Activated B cell treated with CpG ODN at 0.5 μM for 24 hours (primary cell): ENCODE data around the gene MBNL2. TPM values are rescaled to one million over a fixed set of nuclear protein-coding genes. Genes with fewer than 3 reads are reported as not detected.
A peak's percentile ranks its signal among the peaks of the same experiment; 100 is the strongest.

ENCODE experiments used
- ATAC-seq: fragments of 200-7000 bp; cut with Tn5 transposase; one replicate; pipeline ENCODE4 v1.10.0; 2021; ENCODE audit warnings: low read depth, mild to moderate bottlenecking, moderate library complexity
- CTCF ChIA-PET: fragments of 350-600 bp; sonication (Branson Sonifier 250); formaldehyde crosslinking; loops from one replicate; lab custom pipeline; 2021; ENCODE audit warnings: antibody characterized with exemption; lab: Charles Lee
- POLR2A ChIA-PET: fragments of 350-600 bp; sonication (Branson Sonifier 250); formaldehyde crosslinking; loops from one replicate; lab custom pipeline; 2021; ENCODE audit warnings: antibody characterized with exemption; lab: Charles Lee
- DNase-seq: peaks from one replicate; pipeline ENCODE4 v3.0.0; 2022
- H3K27ac Mint-ChIP-seq: one replicate; pipeline ENCODE4 v1.8.0; 2020; ENCODE audit warnings: mixed read lengths
- H3K27me3 Mint-ChIP-seq: one replicate; pipeline ENCODE4 v1.8.0; 2021; ENCODE audit warnings: mixed read lengths
- H3K36me3 Mint-ChIP-seq: one replicate; pipeline ENCODE4 v1.8.0; 2021; ENCODE audit warnings: low read depth, mixed read lengths
- H3K4me1 Mint-ChIP-seq: one replicate; pipeline ENCODE4 v1.8.0; 2021; ENCODE audit warnings: mixed read lengths
- H3K4me3 Mint-ChIP-seq: one replicate; pipeline ENCODE4 v1.8.0; 2020; ENCODE audit warnings: mild to moderate bottlenecking, mixed read lengths
- H3K9me3 Mint-ChIP-seq: one replicate; pipeline ENCODE4 v1.8.0; 2020; ENCODE audit warnings: mixed read lengths
- intact Hi-C: fragments of 100-400 bp; cut with micrococcal nuclease; formaldehyde crosslinking; loops from one replicate; pipeline ENCODE4 v1.15.1; 2024
- total RNA-seq: library from RNA; stranded (reverse); gene quantifications from 2 replicates; pipeline ENCODE4 v1.2.3, GENCODE V29; 2022
- TF ChIP-seq, protein P1 (sequence below): fragments of 200-600 bp; IDR thresholded peaks from one replicate; pipeline ENCODE4 v1.8.0; 2022; ENCODE audit warnings: antibody characterized with exemption, mild to moderate bottlenecking

MBNL2 gene
- total RNA-seq, 1 donor from 2014 or later = 18.8 TPM

DNA sequence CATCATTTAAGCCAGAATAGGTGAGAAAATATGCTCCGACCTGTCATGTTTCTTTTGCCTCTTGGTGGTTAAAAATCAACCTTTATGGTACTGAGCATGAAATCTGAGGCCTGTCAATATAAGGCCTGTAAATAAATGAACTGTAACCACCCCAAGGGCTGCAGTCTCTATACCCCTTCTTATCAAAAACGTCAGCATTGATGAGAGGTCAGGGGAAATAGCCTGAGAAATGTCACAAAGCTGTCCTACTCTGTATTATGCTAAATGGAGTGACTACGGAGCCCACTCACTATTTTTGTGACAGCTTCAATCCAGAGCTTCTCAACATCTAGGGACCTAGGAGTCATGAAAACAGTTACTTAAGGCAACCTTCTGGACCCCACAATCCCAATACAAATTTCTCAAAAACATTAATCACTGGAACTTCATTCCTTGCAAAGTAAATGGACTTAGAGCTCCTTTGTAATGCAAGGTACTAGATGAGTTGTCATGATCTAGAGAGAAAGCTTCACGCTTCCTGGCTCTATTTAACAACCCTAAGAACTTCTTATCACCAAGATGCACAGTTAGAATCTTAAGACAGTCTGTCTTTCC lies 209.1 kb downstream of the MBNL2 start:
- Mint-ChIP-seq H3K27ac (no peak overlapping the region), H3K4me3 (peak overlapping the region; percentile 28), H3K4me1 (peaks cover 24% of the 10 kb centered on the region), H3K27me3 (no peaks in the 10 kb centered on the region), H3K36me3 (peaks cover 14% of the 10 kb centered on the region), H3K9me3 (no peaks in the 10 kb centered on the region)
- ATAC-seq (no peak), DNase-seq (no peak)
- ChIA-PET CTCF (no interaction called here), POLR2A (no interaction called here)
- TF ChIP-seq, protein P1, sequence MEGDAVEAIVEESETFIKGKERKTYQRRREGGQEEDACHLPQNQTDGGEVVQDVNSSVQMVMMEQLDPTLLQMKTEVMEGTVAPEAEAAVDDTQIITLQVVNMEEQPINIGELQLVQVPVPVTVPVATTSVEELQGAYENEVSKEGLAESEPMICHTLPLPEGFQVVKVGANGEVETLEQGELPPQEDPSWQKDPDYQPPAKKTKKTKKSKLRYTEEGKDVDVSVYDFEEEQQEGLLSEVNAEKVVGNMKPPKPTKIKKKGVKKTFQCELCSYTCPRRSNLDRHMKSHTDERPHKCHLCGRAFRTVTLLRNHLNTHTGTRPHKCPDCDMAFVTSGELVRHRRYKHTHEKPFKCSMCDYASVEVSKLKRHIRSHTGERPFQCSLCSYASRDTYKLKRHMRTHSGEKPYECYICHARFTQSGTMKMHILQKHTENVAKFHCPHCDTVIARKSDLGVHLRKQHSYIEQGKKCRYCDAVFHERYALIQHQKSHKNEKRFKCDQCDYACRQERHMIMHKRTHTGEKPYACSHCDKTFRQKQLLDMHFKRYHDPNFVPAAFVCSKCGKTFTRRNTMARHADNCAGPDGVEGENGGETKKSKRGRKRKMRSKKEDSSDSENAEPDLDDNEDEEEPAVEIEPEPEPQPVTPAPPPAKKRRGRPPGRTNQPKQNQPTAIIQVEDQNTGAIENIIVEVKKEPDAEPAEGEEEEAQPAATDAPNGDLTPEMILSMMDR = no peak
- intact Hi-C loops = loop anchor here (5.0 to 10.0 kb wide), 4 partner anchors 114 to 1656 kb away; no protein-coding TSS in a partner anchor

DNA sequence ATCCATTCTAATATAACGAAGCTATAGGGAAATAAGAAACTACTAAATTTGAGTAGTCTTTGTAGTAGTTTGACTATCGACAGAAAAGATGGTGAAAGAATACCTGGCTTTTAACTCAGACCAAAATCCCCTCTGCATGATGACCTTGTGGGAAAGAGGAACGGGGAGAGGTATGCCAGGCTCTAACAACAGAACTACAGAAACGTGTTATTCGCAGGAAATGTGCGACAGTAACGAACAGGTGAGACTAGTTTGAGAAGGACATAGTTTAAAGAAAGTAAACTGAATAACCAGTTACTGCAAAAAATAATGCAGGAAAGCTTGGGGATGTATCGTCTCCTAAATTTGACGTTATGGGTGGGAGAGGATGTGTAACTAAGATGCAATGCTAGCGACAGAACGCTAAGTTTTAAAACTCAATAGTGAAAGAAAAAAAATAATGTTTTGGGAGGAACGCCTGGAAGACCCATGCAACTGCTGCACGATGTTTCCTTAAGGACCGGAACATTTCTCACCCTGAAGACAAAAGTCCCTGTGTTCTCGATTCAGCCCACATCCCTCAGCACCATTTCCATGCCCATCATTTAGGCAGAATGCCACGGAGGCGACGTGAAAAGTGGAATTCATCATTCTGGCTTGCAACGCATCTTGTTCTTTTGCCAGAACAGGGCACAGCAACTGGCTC lies 210.2 kb downstream of the MBNL2 start:
- intact Hi-C loops = loop anchor here (2.0 to 10.0 kb wide), 6 partner anchors 64 to 1826 kb away; partner anchors contain the start of gene GPR18
- peak overlapping the region; percentile 94 for H3K4me3 Mint-ChIP-seq
- ChIA-PET POLR2A (interaction anchor here (0.6 to 5.1 kb wide), 16 partner anchors 10 to 1772 kb away, joined by 3 to 84 read pairs (median 4); partner anchors contain the start of genes DNAJC3, MBNL2 and STK24), CTCF (no interaction called here)
- peaks cover 14% of the 10 kb centered on the region for H3K36me3 Mint-ChIP-seq
- H3K27me3 Mint-ChIP-seq = no peaks in the 10 kb centered on the region
- TF ChIP-seq, protein P1 = no peak
- H3K9me3 Mint-ChIP-seq = no peaks in the 10 kb centered on the region
- ATAC-seq = no peak
- H3K27ac Mint-ChIP-seq = peak overlapping the region; percentile 97
- H3K4me1 Mint-ChIP-seq = peaks cover 30% of the 10 kb centered on the region
- DNase-seq = no peak

DNA sequence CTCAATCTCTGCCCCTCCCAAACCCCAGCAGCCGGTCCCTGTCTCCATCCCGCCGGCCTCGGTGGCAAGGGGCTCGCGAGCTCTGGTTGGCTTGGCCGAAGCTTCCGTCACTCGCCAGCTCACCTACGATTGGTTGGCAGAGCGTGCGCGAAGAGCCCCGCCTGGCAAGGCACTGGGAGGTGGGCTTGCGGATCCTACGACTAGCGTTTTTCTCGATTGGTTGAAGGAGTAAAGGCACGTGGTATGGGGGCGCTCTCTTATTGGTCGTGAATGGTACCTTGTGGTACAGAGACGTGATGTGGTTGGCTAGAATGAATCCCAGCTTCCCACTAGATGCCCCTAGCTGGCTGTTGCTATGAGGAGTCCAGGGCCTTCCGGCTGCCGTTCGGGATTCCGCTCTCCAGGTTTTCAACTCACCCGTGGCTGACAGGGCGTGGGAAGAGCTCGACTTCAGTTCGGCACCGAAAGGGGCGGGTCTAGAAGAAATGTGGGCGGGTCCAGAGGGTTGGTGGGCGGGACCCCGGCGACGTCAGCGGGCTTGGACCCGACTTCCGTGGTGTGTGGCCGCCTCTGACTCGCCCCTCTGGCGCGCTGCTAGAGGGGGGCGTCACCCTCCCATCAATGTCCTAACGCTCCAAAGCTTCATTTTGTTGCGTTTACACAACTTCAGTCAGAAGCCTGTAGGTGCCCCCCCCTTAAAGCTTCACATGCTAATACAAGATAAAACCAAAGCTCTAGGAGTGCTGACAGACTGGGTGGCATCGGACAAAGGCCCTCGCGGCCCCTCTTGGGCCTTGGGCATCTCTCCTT lies 211.0 kb downstream of the MBNL2 start:
- Mint-ChIP-seq H3K9me3 (no peaks in the 10 kb centered on the region), H3K27me3 (no peaks in the 10 kb centered on the region), H3K27ac (peak overlapping the region; percentile 97), H3K36me3 (peaks cover 14% of the 10 kb centered on the region), H3K4me1 (peaks cover 32% of the 10 kb centered on the region), H3K4me3 (peak overlapping the region; percentile 94)
- DNase-seq (peak; percentile 99), ATAC-seq (peak; percentile 73)
- CTCF ChIA-PET = interaction anchor here (0.7 to 1.1 kb wide), 4 partner anchors 89 to 554 kb away, joined by 3 to 4 read pairs (median 3); no protein-coding TSS in a partner anchor
- TF ChIP-seq, protein P1 = no peak
- intact Hi-C loops = loop anchor here (1.0 to 10.0 kb wide), 10 partner anchors 27 to 1826 kb away; partner anchors contain the start of genes GPR18 and MBNL2
- POLR2A ChIA-PET = interaction anchor here (0.6 to 5.1 kb wide), 21 partner anchors 9 to 1771 kb away, joined by 3 to 84 read pairs (median 4); partner anchors contain the start of genes DNAJC3, MBNL2 and STK24

DNA sequence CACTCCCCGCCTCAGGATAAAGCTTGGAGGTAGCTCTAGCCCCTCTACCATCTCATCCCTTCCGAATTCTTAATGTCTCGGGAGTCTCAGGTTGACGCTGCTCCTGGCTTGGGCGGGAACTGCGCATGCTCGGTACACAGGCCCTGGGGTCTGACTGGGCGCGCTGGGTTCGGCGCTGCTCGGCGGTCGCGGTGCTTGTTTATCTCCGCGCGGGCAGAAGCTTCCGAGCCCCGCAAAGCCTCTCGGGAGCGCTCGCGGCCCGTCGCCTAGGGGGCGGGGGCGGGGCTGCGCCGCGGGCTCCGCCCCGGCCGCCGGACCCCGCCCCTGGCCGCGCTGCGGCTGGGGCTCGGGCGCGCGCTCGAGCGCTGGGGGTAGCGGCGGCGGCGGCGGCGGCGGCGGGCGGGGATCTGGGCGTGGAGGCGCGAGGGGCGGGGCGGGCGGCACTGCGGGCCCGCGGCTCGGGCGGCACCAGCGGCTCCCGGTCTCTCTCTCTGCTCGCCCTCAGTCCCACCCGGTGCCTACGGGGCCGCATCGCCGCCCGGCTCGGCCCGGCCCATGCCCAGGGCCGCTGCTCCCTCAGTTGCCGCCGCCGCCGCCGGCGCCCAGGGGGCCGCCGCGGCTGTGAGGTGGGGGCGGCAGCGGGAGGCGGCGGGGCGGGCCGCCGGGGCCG lies 211.7 kb downstream of the MBNL2 start, which contains the start of gene RAP2A:
TSS of gene RAP2A (plus strand) at position 443 of the 670 bp plus-strand sequence. CDS start 302 bp downstream, outside the sequence.
- peaks cover 32% of the 10 kb centered on the region for H3K4me1 Mint-ChIP-seq
- TF ChIP-seq, protein P1 = no peak
- no peaks in the 10 kb centered on the region for H3K9me3 Mint-ChIP-seq
- H3K27ac Mint-ChIP-seq = peak within 1 kb of the TSS; percentile 97
- CTCF ChIA-PET = interaction anchor here (0.7 to 1.1 kb wide), 4 partner anchors 90 to 553 kb away, joined by 3 to 4 read pairs (median 3); no protein-coding TSS in a partner anchor
- intact Hi-C loops = loop anchor here (1.0 to 10.0 kb wide), 10 partner anchors 26 to 1825 kb away; partner anchors contain the start of genes GPR18 and MBNL2
- DNase-seq (peak; percentile 83), ATAC-seq (peak; percentile 61)
- H3K27me3 Mint-ChIP-seq = no peaks in the 10 kb centered on the region
- peak within 1 kb of the TSS; percentile 94 for H3K4me3 Mint-ChIP-seq
- H3K36me3 Mint-ChIP-seq = peaks cover 14% of the 10 kb centered on the region
- POLR2A ChIA-PET = interaction anchor here (0.9 to 5.1 kb wide), 16 partner anchors 8 to 1757 kb away, joined by 3 to 84 read pairs (median 4); partner anchors contain the start of genes DNAJC3, MBNL2 and STK24
